22Rv1 (cell line): Measurements from ENCODE around the gene P2RX1.

Experiments used
- H3K27ac ChIP-seq: fragments of 450-650 bp; 2 replicates; pipeline ENCODE4 v1.5.1; 2017
- CTCF ChIP-seq: fragments of 450-650 bp; IDR thresholded peaks from 2 replicates; pipeline ENCODE4 v1.5.1; 2017; ENCODE audit warnings: mild to moderate bottlenecking
- ZFX ChIP-seq: fragments of 450-650 bp; IDR thresholded peaks from 2 replicates; pipeline ENCODE4 v1.6.1; 2017; ENCODE audit warnings: antibody characterized with exemption, borderline replicate concordance

P2RX1 gene

GRCh38 chr17:3927628-3928340 is 11.5 kb upstream of the P2RX1 start:
- TF ChIP-seq ZFX (no peak), CTCF (no peak)
- no peak overlapping the region for H3K27ac ChIP-seq

DNA sequence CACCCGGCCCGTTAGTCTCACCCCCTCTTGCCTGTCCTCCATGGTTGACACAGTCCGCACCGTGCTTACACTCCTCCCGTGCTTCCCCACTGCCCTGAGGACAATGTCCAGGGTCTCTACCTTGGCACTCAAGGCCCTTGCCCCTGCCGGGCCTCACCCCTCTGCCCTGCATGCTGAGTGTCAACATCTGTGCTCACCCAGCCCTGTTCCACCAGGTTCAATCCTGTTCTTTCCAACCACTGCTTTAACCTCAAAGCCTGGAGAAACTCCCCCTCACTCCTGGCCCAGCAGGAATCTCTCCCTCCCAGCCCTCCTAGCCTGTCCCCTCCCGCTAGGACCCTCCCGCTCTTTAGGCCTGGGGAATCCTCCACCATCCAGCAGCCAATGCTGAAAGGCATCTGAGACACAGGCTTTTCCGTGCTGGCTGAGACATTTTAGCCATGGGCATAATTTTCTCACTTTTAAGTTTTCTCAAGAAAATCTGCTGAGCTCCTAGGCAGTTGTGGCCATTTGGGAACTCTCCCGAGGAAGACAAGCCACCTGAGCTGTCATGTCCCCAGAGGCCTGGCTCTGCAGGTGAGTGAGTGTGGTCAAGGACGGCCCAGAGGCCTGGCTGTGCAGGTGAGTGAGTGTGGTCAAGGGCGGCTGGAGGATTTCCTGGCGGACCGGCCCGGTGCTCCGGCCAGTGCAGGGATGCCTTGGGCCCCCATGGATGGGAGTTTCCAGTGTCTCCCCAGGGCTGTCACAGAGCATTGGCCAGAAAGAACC is 10.8 kb upstream of the P2RX1 start:
- TF ChIP-seq CTCF (no peak), ZFX (no peak)
- H3K27ac ChIP-seq: no peak overlapping the region

DNA sequence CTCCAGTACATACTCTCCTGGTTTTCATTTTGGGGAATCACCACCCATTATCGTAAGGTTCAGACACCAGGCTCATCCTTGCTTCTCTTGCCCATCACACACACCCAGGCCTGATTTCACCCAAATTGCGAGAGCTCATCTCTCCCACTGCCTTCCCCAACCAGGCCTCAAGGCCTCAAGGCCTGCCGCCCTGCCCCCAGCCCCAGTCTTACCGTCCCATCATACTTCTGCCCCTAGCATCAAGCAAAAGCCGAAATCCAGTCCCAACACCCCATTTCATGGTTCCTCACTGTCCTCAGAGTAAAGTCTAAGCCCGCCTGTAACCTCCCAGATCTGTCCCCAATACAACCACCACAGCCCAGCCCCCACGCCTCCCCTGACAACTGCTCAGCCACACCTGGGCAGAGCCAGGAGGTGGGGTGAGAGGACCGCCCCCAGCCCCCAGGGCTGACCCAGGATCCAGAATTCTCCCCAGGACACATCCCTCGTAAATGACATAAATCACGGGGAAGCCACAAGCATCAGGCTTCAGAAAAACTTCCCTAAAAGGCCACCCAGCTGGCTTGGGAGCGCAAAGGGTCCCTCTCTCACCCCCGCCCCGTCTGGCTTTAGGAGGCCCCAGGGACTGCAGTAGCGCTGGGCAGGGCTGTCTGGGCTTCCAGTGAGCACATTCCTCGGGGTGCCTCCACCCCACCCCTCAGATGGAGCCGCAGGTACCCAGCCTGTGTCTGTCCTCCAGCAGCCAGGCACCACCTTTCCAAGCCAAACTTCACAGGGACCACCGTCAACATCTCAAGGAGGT is 9.6 kb upstream of the P2RX1 start:
- no peak overlapping the region for H3K27ac ChIP-seq
- TF ChIP-seq ZFX (no peak), CTCF (no peak)

DNA sequence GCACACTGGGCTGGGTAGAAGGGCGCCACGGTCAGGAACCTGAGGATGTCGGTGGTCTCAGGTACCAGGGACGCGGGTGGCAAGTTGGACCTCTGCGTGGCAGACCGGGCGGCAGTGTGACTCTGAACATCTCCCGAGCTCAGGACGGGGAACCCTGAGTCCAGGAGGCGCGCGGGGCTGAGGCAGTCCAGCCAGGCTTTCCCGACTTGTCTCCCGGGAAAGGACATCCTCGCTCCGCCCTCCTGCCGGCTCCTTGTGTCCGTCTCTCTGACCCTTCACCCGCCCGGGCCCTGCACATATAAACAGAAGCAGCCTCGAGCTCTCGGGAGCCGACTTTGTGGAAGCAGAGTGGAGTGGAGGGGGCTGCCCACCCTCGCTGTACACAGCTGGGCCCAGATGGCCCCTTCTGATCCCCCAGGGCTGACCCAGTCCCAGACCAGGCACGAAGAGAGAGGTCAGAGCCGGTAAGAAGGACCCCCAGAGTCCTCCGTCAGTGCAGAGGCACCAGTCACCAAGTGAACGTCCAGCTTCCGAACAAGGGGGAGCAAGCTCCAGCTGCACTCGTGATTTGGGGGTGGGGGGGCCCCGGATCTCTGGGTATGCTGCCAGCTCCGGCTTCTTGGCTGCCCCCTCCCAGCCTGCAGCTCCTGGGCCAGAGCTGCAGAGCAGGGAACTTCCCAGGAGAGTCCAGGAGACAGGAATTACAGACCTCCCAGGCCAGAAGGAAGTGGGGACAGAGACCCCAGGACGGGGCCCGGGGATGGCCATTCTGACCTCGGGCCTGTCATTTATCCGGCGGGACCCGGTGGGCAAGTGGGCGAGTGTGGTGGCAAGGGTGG is 8.5 kb upstream of the P2RX1 start:
- no peak overlapping the region for H3K27ac ChIP-seq
- TF ChIP-seq ZFX (no peak), CTCF (no peak)

GRCh38 chr17:3923466-3924190 is 7.4 kb upstream of the P2RX1 start:
- no peak for TF ChIP-seq CTCF
- TF ChIP-seq ZFX: no peak
- H3K27ac ChIP-seq: no peak overlapping the region

DNA sequence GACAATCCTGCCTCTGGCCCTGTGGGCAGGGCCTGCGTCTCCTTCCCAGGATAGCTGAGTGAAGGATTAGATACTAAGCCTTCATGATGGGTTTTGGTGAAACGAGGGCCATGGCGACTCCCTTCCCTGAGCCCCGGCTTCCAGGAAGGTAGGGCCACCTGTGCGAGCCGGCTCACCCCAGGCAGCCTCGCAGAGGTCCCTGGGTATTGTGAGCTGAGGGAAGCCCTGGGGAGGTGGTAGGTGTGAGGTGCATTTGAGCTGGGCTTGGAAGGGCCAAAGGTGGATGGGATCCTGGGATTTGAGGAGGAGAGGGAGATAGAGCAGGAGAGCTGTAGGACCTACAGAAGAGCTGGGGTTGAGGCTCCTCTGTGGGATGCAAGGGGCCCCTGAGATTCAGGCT is 6.5 kb upstream of the P2RX1 start:
- no peak for TF ChIP-seq ZFX
- no peak overlapping the region for H3K27ac ChIP-seq
